GM21717 (cell line): ENCODE data around the gene TMEM204.

Experiments used
- ATAC-seq: cut with Tn5 transposase; IDR thresholded peaks from one replicate; pipeline ENCODE4 v1.9.1; 2021; ENCODE audit warnings: mild to moderate bottlenecking, moderate library complexity; ENCODE audit not compliant: unreplicated experiment

TMEM204 gene

GRCh38 chr16:1520461-1520860 lies 13.0 kb upstream of the TMEM204 start:
- ATAC-seq, result no peak

GRCh38 chr16:1523581-1524245 lies 9.8 kb upstream of the TMEM204 start:
- ATAC-seq, result no peak

GRCh38 chr16:1524366-1524765 lies 9.1 kb upstream of the TMEM204 start:
- ATAC-seq, result no peak

GRCh38 chr16:1525871-1526607 lies 7.4 kb upstream of the TMEM204 start:
- ATAC-seq, result no peak

GRCh38 chr16:1526608-1527555 lies 6.6 kb upstream of the TMEM204 start:
- no peak for ATAC-seq

- ATAC-seq, result no peak
Observed at GRCh38 chr16:1527836-1528811, 5.3 kb upstream of the TMEM204 start.

GRCh38 chr16:1528921-1529537 lies 4.4 kb upstream of the TMEM204 start:
- no peak for ATAC-seq

GRCh38 chr16:1530349-1530882 lies 3.0 kb upstream of the TMEM204 start:
- ATAC-seq, result no peak

GRCh38 chr16:1530883-1531637 lies 2.4 kb upstream of the TMEM204 start:
- ATAC-seq, result no peak

- no peak for ATAC-seq
Observed at GRCh38 chr16:1531638-1531910, 1.9 kb upstream of the TMEM204 start.

GRCh38 chr16:1532081-1532760 lies 1.2 kb upstream of the TMEM204 start:
- no peak for ATAC-seq

- ATAC-seq, result no peak
Observed at GRCh38 chr16:1532771-1533170, 695 bp upstream of the TMEM204 start.

GRCh38 chr16:1534021-1535020 lies 855 bp downstream of the TMEM204 start:
- ATAC-seq, result no peak

GRCh38 chr16:1535391-1536291 lies 2.2 kb downstream of the TMEM204 start:
- no peak for ATAC-seq

- no peak for ATAC-seq
Observed at GRCh38 chr16:1536601-1537000, 3.1 kb downstream of the TMEM204 start.

GRCh38 chr16:1537138-1537577 lies 3.7 kb downstream of the TMEM204 start:
- no peak for ATAC-seq
